KOPT-K1 (cell line): Measurements from ENCODE around the gene TSSK6.

ENCODE experiments used
- H3K27ac ChIP-seq: fragments of 200-600 bp; sonication (generic); 2 replicates; pipeline ENCODE4 v1.5.1; 2016; ENCODE audit warnings: antibody characterized with exemption, mild to moderate bottlenecking, low read depth, low read length; ENCODE audit not compliant: poor library complexity, severe bottlenecking
- H3K36me3 ChIP-seq: fragments of 200-600 bp; sonication (generic); 2 replicates; pipeline ENCODE4 v1.5.1; 2017; ENCODE audit warnings: antibody characterized with exemption, mild to moderate bottlenecking, low read length, moderate library complexity; ENCODE audit not compliant: insufficient read depth
- H3K9me3 ChIP-seq: fragments of 200-600 bp; sonication (generic); 2 replicates; pipeline ENCODE4 v1.5.1; 2017; ENCODE audit warnings: antibody characterized with exemption, low read length, mild to moderate bottlenecking; ENCODE audit not compliant: insufficient read depth, poor library complexity, severe bottlenecking

The TSSK6 gene

DNA sequence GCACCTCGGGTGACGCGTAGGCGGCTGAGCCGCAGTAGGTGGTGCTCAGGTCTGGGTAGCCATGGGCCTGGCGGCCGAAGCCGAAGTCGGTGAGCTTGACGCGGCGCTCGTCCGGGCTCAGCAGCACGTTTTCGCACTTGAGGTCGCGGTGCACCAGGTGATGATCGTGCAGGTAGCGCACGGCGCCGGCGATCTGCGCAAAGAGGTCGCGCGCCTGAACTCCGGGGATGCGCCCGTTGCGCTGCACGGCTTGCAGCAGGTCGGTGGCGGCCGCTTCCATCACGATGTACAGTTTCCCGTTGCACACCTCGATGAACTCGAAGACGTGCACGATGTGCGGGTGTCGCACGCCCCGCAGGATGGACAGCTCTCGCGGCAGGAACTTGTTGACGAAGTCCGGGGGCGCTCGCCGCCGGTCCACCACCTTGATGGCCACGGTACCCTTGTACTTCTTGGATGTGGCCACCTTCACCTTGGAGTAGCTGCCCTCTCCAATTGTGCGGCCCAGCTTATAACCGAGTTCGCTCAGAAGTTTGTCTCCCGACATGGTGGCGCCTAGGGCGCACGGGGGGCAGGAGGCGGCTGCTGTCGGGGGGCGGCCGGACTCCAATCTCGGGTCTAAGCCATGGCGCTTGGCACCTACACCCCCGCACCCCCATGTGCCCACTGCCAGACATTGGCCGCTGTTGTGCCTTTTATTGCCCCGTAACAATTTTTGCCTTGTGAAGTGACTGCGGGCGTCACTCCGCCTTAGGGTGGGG is at the start of gene TSSK6:
TSSK6 (minus strand) TSS at position 668 of the 761 bp plus-strand sequence; CDS start at position 547, 121 bp downstream.
- peak within 1 kb of the TSS; percentile 88 for H3K27ac ChIP-seq
- peaks cover 12% of the 10 kb centered on the region for H3K36me3 ChIP-seq
- H3K9me3 ChIP-seq = no peaks in the 10 kb centered on the region

- Histone ChIP-seq H3K36me3 (peaks cover 29% of the 10 kb centered on the region; the same call in 1 of the 2 replicates), H3K27ac (no peak overlapping the region), H3K9me3 (no peaks in the 10 kb centered on the region)
These were observed 48.0 kb upstream of the TSSK6 start for GRCh38 chr19:19563348-19563848.

- H3K27ac ChIP-seq = no peak overlapping the region
- H3K36me3 ChIP-seq = peaks cover 27% of the 10 kb centered on the region; the same call in 1 of the 2 replicates
- H3K9me3 ChIP-seq = no peaks in the 10 kb centered on the region
These were observed 47.5 kb upstream of the TSSK6 start for GRCh38 chr19:19562665-19563347.

DNA sequence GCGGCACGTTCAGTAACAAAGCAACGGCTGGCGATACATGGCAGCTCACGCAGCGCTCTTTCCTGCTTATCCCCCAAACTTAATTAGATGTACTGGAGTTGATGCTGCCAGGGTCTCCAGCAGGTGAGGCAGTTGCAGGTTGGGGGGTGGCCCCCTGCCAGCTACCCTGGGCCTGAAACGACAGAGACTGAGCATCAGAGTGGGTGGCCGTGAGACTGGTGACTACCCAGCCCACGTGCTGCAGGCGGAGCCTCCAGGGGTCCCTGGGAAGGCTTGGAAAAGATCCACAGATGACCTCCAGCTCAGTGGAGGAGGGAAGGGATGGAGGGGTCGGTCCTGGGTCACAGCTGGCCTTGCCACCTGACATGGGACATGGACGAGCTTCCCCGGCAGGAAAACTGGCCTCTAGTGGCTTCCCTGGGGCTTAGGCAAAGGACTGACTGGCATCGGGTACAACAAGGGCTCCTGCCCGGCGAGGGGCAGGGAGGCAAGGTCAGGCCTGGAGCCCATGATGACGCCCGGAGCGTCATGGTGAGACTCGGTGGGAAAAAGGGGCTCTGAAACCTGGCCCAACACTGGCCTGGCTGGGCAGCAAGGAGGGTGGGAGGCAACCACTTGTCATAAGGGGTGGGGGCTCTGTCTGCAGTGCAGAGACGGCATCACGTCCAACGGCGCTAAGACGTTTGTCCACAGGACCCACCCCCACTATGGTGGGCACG is 46.8 kb upstream of the TSSK6 start:
- Histone ChIP-seq H3K36me3 (peaks cover 20% of the 10 kb centered on the region; the same call in 1 of the 2 replicates), H3K9me3 (no peaks in the 10 kb centered on the region), H3K27ac (no peak overlapping the region)

DNA sequence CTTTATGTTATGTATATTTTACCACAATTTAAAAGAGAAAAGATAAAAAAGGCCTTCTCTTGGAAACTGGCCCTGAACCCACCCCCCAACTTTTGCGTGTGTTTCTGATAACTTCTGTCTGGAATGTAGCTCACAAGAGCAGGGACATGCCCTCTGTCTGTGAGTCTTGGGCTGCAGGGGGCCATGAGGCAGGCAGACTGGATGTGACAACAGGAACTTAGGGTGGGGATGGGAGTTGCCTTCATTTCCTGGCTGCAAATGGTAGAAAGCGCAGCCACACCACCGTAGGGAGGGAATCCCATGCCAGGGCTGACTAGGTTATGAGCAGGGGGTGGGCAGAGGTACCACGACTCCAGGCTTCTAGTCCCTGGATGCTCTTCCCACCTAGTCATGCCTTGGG is 44.6 kb upstream of the TSSK6 start:
- Histone ChIP-seq H3K36me3 (peaks cover 18% of the 10 kb centered on the region; the same call in 1 of the 2 replicates), H3K27ac (no peak overlapping the region), H3K9me3 (no peaks in the 10 kb centered on the region)

- no peaks in the 10 kb centered on the region for H3K9me3 ChIP-seq
- H3K27ac ChIP-seq = no peak overlapping the region
- H3K36me3 ChIP-seq = peaks cover 13% of the 10 kb centered on the region; the same call in 1 of the 2 replicates
These were observed 43.3 kb upstream of the TSSK6 start for GRCh38 chr19:19558636-19559035.

GRCh38 chr19:19558055-19558454 is 42.7 kb upstream of the TSSK6 start:
- Histone ChIP-seq H3K9me3 (no peaks in the 10 kb centered on the region), H3K36me3 (peaks cover 13% of the 10 kb centered on the region; the same call in 1 of the 2 replicates), H3K27ac (no peak overlapping the region)

DNA sequence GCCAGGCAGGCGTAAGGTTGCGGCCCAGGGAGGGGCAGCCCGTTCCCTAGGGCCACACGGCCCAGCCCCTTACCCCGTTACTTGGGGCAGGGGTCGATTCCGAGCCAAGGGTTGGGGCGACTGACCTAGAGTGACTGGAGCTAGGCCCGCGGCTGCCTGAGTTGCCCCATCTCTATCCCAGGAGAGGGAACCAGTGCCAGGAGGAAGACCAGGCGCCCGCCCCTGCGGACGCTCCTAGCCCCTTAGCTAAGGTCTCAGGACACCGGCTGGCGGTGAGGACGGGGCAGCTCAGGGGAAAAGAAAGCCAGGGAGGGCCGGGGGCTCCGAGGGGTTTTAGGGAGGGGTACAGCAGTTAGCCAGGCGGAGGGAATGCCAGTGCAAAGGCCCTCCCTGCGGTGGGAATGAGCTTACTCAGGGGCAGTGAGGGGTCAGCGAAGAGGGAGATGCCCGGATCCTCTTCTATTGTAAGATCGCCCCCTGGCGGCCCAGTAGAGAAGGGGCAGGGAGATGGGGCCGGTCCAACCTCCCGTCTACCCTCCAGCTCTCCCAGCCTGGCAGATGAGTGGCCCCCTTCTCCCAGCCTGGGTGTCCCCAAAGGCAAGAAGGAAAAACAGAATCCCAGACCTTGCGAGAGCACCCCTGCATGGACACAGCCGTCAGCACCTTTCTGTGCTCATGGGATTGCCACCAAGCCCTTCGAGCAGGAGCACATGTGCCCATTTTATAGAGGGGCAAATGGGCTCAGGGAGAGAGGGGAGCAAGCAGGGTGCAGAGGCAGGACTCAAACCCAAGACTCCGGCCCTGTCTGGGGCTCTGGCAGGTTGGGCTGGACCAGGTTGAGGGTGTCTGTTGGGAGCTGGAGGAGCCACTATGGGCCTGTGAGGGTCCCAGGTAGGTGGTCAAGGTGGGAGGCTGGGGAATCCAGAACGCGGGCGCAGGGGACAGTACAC is 39.0 kb upstream of the TSSK6 start:
- no peak overlapping the region for H3K27ac ChIP-seq
- no peaks in the 10 kb centered on the region for H3K36me3 ChIP-seq
- H3K9me3 ChIP-seq = no peaks in the 10 kb centered on the region

DNA sequence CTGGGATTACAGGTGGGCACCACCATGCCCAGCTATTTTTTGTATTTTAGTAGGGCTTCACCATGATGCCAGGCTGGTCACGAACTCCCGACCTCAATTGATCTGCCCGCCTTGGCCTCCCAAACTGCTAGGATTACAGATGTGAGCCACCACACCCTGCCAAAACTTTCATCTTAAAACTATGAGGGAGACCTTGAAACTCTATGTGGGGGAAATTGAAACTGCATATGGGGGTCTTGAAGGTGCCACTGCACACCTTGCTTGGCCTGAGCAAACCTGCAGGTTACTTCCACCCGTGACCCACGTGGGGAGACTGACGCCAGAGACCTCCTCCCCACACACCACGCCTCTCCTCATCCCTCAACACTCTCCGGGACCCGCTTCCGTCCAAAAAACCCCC is 38.3 kb upstream of the TSSK6 start:
- no peak overlapping the region for H3K27ac ChIP-seq
- no peaks in the 10 kb centered on the region for H3K36me3 ChIP-seq
- no peaks in the 10 kb centered on the region for H3K9me3 ChIP-seq

- Histone ChIP-seq H3K27ac (no peak overlapping the region), H3K36me3 (no peaks in the 10 kb centered on the region), H3K9me3 (no peaks in the 10 kb centered on the region)
These were observed 37.5 kb upstream of the TSSK6 start for GRCh38 chr19:19552798-19553197.

- Histone ChIP-seq H3K9me3 (no peaks in the 10 kb centered on the region), H3K27ac (no peak overlapping the region), H3K36me3 (no peaks in the 10 kb centered on the region)
These were observed 36.5 kb upstream of the TSSK6 start for GRCh38 chr19:19551853-19552192.

- H3K27ac ChIP-seq = no peak overlapping the region
- H3K9me3 ChIP-seq = no peaks in the 10 kb centered on the region
- no peaks in the 10 kb centered on the region for H3K36me3 ChIP-seq
These were observed 35.9 kb upstream of the TSSK6 start for GRCh38 chr19:19550972-19551852.

- no peaks in the 10 kb centered on the region for H3K9me3 ChIP-seq
- H3K27ac ChIP-seq = no peak overlapping the region
- H3K36me3 ChIP-seq = no peaks in the 10 kb centered on the region
These were observed 35.2 kb upstream of the TSSK6 start for GRCh38 chr19:19550485-19550929.
